ENCODE data around the gene COL1A2. TPM values are rescaled to one million over a fixed set of nuclear protein-coding genes. Genes with fewer than 3 reads are reported as not detected.

The COL1A2 gene
- polyA plus RNA-seq, 2 of the 4 experiments (the other 2 are of a cell fraction): 0.14 TPM; not detected in 1

- TF ChIP-seq, protein P1, sequence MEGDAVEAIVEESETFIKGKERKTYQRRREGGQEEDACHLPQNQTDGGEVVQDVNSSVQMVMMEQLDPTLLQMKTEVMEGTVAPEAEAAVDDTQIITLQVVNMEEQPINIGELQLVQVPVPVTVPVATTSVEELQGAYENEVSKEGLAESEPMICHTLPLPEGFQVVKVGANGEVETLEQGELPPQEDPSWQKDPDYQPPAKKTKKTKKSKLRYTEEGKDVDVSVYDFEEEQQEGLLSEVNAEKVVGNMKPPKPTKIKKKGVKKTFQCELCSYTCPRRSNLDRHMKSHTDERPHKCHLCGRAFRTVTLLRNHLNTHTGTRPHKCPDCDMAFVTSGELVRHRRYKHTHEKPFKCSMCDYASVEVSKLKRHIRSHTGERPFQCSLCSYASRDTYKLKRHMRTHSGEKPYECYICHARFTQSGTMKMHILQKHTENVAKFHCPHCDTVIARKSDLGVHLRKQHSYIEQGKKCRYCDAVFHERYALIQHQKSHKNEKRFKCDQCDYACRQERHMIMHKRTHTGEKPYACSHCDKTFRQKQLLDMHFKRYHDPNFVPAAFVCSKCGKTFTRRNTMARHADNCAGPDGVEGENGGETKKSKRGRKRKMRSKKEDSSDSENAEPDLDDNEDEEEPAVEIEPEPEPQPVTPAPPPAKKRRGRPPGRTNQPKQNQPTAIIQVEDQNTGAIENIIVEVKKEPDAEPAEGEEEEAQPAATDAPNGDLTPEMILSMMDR (IDR thresholded peaks at IDR 0.05): no peak
- TF ChIP-seq CHD2 (IDR thresholded peaks at IDR 0.05; ENCODE audit: low read length, partially characterized antibody) (no peak), POLR2AphosphoS2 (conservative IDR thresholded peaks at IDR 0.05; ENCODE audit: low read length) (no peak)
These were observed 19.8 kb downstream of the COL1A2 start (continued) for GRCh38 chr7:94414481-94414880.

DNA sequence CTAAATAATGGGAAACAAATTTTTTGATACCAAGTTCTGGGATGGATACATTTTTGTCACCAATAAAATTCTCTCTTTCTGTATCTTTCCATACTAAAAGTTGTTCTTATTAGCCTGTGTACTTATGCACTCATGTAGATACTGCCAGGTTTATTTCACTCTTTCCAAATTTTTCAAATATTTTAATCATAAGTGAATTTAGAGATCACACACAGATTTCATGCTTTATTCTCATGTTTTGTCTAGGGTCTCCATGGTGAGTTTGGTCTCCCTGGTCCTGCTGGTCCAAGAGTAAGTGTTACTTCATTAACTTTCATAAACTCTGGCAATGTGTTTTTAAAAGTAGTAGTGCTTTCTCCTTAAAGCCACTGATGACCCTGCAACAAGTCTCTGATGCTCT, 20.3 kb downstream of the COL1A2 start:
- no peak overlapping the region for H3K27ac ChIP-seq
- FAIRE-seq (no peak), ATAC-seq (no peak), DNase-seq (ENCODE audit: low read depth in 1 of 2, low spot score in 1 of 2) (no peak)
- ChIA-PET POLR2A (no interaction called here), CTCF (no interaction called here)
- no peak for TF ChIP-seq KDM5A (IDR thresholded peaks at IDR 0.05)
- TF ChIP-seq RFX5 (IDR thresholded peaks at IDR 0.05): no peak
- TF ChIP-seq CBX8 (IDR thresholded peaks at IDR 0.05): no peak
- TF ChIP-seq KDM1A (IDR thresholded peaks at IDR 0.05; ENCODE audit: low read depth): no peak
- no peak for TF ChIP-seq CEBPB (IDR thresholded peaks at IDR 0.05)
- no peak for TF ChIP-seq HOXB5 (CRISPR knock-in tag; IDR thresholded peaks at IDR 0.05)
- TF ChIP-seq FOSL2 (IDR thresholded peaks at IDR 0.05): no peak
- no peak for TF ChIP-seq FOSL2 (CRISPR knock-in tag; IDR thresholded peaks at IDR 0.05)
- TF ChIP-seq RARB (CRISPR knock-in tag; IDR thresholded peaks at IDR 0.05): no peak
- no peak for TF ChIP-seq ESRRA (IDR thresholded peaks at IDR 0.05; ENCODE audit: borderline replicate concordance, low read length)
- TF ChIP-seq EHF (CRISPR knock-in tag; IDR thresholded peaks at IDR 0.05): no peak
- TF ChIP-seq BCL3 (IDR thresholded peaks at IDR 0.05): no peak
- no peak overlapping the region for H3K4me2 ChIP-seq
- H3K4me1 ChIP-seq: no peaks in the 10 kb centered on the region
- H3K9me3 ChIP-seq: no peaks in the 10 kb centered on the region
- H3K4me3 ChIP-seq: no peak overlapping the region

DNA sequence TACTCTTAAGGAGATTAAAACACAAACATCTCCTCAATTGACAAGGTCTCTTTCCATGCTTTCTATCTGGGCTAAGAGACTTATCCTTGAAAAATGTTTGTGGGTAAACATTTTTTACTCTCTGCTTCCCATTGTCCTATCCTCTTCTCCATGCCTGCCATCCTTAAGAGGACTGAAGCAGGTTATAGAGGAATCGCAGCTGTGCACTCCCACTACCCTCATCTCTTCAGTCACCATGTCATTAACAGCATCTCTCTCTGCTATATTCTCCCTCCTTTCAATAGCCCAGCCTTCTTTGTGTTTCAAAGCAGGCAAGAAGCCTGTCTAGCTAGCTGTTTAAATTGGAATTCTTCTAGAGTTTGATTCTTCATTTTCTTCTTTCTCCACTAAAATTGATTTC, 22.6 kb downstream of the COL1A2 start:
- WGBS (ENCODE audit: missing lambda C conversion rate): 83% methylated on average over 1 of the region's 1 CpG
- DNase-seq (ENCODE audit: low read depth in 1 of 2, low spot score in 1 of 2) (no peak), FAIRE-seq (no peak), ATAC-seq (no peak)
- TF ChIP-seq JUN (IDR thresholded peaks at IDR 0.05) (no peak), CBX2 (IDR thresholded peaks at IDR 0.05; ENCODE audit: borderline replicate concordance, low read depth) (no peak)
- Histone ChIP-seq H3K4me1 (no peaks in the 10 kb centered on the region), H3K27ac (no peak overlapping the region), H3K9me3 (no peaks in the 10 kb centered on the region), H3K4me2 (no peak overlapping the region), H3K4me3 (no peak overlapping the region)
- ChIA-PET CTCF (interaction anchor here (0.9 to 2.2 kb wide), 2 partner anchors 19 to 121 kb away, joined by 4 to 6 read pairs; no protein-coding TSS in a partner anchor), POLR2A (no interaction called here)

GRCh38 chr7:94417901-94418300, 23.2 kb downstream of the COL1A2 start:
- Histone ChIP-seq H3K4me2 (no peak overlapping the region), H3K27ac (no peak overlapping the region), H3K4me3 (no peak overlapping the region), H3K9me3 (no peaks in the 10 kb centered on the region), H3K4me1 (no peaks in the 10 kb centered on the region)
- CTCF ChIA-PET: interaction anchor here (0.9 to 2.2 kb wide), 2 partner anchors 19 to 122 kb away, joined by 4 to 6 read pairs; no protein-coding TSS in a partner anchor
- ATAC-seq (no peak), FAIRE-seq (no peak), DNase-seq (ENCODE audit: low read depth in 1 of 2, low spot score in 1 of 2) (no peak)
- 95% methylated on average over 3 of the region's 3 CpGs for WGBS (ENCODE audit: missing lambda C conversion rate)
- no peak for TF ChIP-seq JUN (IDR thresholded peaks at IDR 0.05)
- POLR2A ChIA-PET: no interaction called here

GRCh38 chr7:94418851-94419250, 24.2 kb downstream of the COL1A2 start:
- ChIA-PET POLR2A (no interaction called here), CTCF (interaction anchor here (2.2 kb wide), 1 partner anchor 123 kb away, joined by 6 read pairs; no protein-coding TSS in a partner anchor)
- DNase-seq (ENCODE audit: low read depth in 1 of 2, low spot score in 1 of 2): no peak
- no peaks in the 10 kb centered on the region for H3K9me3 ChIP-seq
- no peak overlapping the region for H3K27ac ChIP-seq
- ATAC-seq: no peak
- no peak overlapping the region for H3K4me2 ChIP-seq
- FAIRE-seq: no peak
- no peak overlapping the region for H3K4me3 ChIP-seq
- WGBS (ENCODE audit: missing lambda C conversion rate): 62% methylated on average over 5 of the region's 5 CpGs
- H3K4me1 ChIP-seq: no peaks in the 10 kb centered on the region
- no peak for TF ChIP-seq POLR2AphosphoS2 (conservative IDR thresholded peaks at IDR 0.05; ENCODE audit: low read length)
- TF ChIP-seq KDM5A (IDR thresholded peaks at IDR 0.05): no peak
- no peak for TF ChIP-seq TP53 (CRISPR knock-in tag; IDR thresholded peaks at IDR 0.05)
- TF ChIP-seq HOXB13 (CRISPR knock-in tag; IDR thresholded peaks at IDR 0.05; ENCODE audit: low read depth): no peak
- no peak for TF ChIP-seq RAD21 (conservative IDR thresholded peaks at IDR 0.05 in 1 of 2, IDR thresholded peaks at IDR 0.05 in 1 of 2)
- TF ChIP-seq KDM1A (IDR thresholded peaks at IDR 0.05; ENCODE audit: low read depth): no peak
- TF ChIP-seq SMC3 (IDR thresholded peaks at IDR 0.05): no peak
- TF ChIP-seq, protein P2, sequence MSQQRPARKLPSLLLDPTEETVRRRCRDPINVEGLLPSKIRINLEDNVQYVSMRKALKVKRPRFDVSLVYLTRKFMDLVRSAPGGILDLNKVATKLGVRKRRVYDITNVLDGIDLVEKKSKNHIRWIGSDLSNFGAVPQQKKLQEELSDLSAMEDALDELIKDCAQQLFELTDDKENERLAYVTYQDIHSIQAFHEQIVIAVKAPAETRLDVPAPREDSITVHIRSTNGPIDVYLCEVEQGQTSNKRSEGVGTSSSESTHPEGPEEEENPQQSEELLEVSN (IDR thresholded peaks at IDR 0.05; ENCODE audit: borderline replicate concordance, low read depth): no peak
- no peak for TF ChIP-seq SREBF2 (IDR thresholded peaks at IDR 0.05)
- TF ChIP-seq EHMT2 (IDR thresholded peaks at IDR 0.05; ENCODE audit: low read depth): no peak

Data from A549 (cell line).